HAP-1 (cell line): ENCODE measurements around the gene CLDN7.
A peak's percentile ranks its signal among the peaks of the same experiment; 100 is the strongest.

Source experiments
- DNase-seq, 2 experiments: peaks; one replicate each; pipeline ENCODE4 v3.0.0-alpha.2; 2016 to 2020; ENCODE audit warnings: low spot score in 2 of 2
- H3K27me3 ChIP-seq: fragments of 250-450 bp; sonication (Bioruptor Pico); 2 replicates; pipeline ENCODE4 v1.5.1; 2020; ENCODE audit warnings: low read depth, mild to moderate bottlenecking, moderate library complexity
- H3K36me3 ChIP-seq: fragments of 250-450 bp; sonication (Bioruptor Pico); replicated peaks from 2 replicates; pipeline ENCODE4 v1.5.1; 2020; ENCODE audit warnings: mild to moderate bottlenecking
- H3K4me1 ChIP-seq: fragments of 250-450 bp; sonication (Bioruptor Pico); 2 replicates; pipeline ENCODE4 v1.5.1; 2020; ENCODE audit warnings: mild to moderate bottlenecking
- H3K4me3 ChIP-seq: fragments of 250-450 bp; sonication (Bioruptor Pico); 2 replicates; pipeline ENCODE4 v1.5.1; 2020; ENCODE audit warnings: mild to moderate bottlenecking, moderate library complexity
- H3K9me3 ChIP-seq: fragments of 250-450 bp; sonication (Bioruptor Pico); 2 replicates; pipeline ENCODE4 v1.5.1; 2020; ENCODE audit warnings: mild to moderate bottlenecking, moderate library complexity
- in situ Hi-C: fragments of 300-500 bp; cut with MboI; formaldehyde crosslinking; loops from 3 replicates; pipeline ENCODE4 v1.14.3; 2020; ENCODE audit warnings: low sequenced_read_pairs, inconsistent platforms, mixed read lengths

The CLDN7 gene

DNA sequence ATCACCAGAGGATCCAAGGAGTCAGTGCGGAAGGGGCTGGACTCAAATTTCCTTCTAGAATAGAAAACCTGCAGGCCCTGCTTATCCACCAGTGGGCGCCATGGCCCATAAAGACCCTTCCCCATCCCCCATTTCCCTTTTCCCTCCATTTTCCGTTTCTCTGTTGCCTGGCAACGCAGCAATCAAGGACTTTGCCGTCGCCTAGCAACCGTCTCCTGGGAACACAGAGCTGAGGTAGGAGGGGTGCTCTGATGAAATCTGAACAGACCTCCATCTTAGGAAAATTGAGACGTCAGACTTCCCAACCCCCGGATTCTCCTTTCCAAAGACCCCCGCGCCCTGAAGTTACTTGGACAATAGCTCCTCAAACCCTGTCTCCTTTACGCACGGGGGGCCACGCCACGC lies 48.4 kb downstream of the CLDN7 start:
- in situ Hi-C loops, result no loop called here
- H3K4me3 ChIP-seq, result peak overlapping the region; percentile 31
- peaks cover 6% of the 10 kb centered on the region for H3K4me1 ChIP-seq

GRCh38 chr17:7211491-7212273 lies 50.6 kb downstream of the CLDN7 start:
- Histone ChIP-seq H3K4me3 (no peak overlapping the region), H3K27me3 (no peaks in the 10 kb centered on the region), H3K4me1 (peaks cover 5% of the 10 kb centered on the region), H3K9me3 (no peaks in the 10 kb centered on the region), H3K36me3 (no peaks in the 10 kb centered on the region)
- no peak for DNase-seq
- in situ Hi-C loops, result no loop called here

More for the DNA sequence above, 48.4 kb downstream of the CLDN7 start:
- no peaks in the 10 kb centered on the region for H3K27me3 ChIP-seq
- no peaks in the 10 kb centered on the region for H3K36me3 ChIP-seq
- DNase-seq, result peak; percentile 97 to 98
- no peaks in the 10 kb centered on the region for H3K9me3 ChIP-seq
